Bronchus fibroblast of lung (primary cell): ENCODE results near the gene THAP7. TPM values are rescaled to one million over a fixed set of nuclear protein-coding genes. Genes with fewer than 3 reads are reported as not detected.

Source experiments
- total RNA-seq: library from RNA; depleted of rRNA; stranded (reverse); fragments of >200 nt; gene quantifications from 2 replicates; pipeline ENCODE4 v1.2.3, GENCODE V29; 2015

Gene THAP7
- 31.2 and 35.6 TPM in 2 replicates for total RNA-seq

GRCh38 chr22:21001601-21002325, at the start of gene THAP7:
Gene THAP7 (minus strand): TSS chr22:21002118. CDS start chr22:21001911, 207 bp downstream.

DNA sequence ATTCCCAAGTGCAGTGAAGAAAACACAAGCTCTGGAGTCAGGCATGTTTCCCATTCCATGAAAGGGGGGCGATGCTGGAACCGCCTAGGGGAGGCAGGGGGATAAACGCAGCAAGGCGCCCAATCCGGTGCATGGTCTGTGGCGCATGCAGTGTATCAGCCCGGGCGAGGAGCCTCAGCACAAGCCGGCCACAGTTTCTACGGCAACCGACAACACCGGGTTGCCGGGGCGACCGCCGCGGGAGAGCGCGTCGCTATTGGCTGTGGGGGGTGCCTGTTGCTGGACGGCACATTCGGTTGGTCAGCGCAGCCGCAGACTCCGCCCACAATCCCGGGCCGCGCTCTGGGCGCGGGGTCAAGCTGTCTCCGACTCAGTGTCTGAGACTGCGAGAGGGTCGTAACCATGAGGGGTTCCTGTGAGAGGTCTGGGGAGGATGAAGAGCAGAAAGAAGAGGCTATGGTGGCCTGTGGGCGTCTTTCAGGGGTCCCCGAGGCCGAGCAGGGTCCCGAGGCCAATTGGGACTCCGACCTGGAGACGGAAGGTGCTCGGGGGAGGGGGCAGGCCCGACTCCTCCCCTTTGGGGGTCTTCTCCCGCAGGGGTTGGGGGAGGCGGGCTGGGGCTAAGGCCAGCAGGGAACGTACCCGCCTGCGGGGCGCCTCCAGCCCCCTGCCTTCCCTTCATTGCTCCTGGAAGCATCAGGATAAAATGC, 43.8 kb upstream of the THAP7 start, which contains the start of gene LRRC74B:
Gene LRRC74B, plus strand, starts transcription at position 362 of the 710 bp plus-strand sequence. Its CDS starts 41 bp downstream, at position 403.

GRCh38 chr22:21032037-21032867, 30.3 kb upstream of the THAP7 start, which contains the start of gene SLC7A4:
Gene SLC7A4 (minus strand): TSS chr22:21032561. CDS start chr22:21031812, 749 bp downstream.

DNA sequence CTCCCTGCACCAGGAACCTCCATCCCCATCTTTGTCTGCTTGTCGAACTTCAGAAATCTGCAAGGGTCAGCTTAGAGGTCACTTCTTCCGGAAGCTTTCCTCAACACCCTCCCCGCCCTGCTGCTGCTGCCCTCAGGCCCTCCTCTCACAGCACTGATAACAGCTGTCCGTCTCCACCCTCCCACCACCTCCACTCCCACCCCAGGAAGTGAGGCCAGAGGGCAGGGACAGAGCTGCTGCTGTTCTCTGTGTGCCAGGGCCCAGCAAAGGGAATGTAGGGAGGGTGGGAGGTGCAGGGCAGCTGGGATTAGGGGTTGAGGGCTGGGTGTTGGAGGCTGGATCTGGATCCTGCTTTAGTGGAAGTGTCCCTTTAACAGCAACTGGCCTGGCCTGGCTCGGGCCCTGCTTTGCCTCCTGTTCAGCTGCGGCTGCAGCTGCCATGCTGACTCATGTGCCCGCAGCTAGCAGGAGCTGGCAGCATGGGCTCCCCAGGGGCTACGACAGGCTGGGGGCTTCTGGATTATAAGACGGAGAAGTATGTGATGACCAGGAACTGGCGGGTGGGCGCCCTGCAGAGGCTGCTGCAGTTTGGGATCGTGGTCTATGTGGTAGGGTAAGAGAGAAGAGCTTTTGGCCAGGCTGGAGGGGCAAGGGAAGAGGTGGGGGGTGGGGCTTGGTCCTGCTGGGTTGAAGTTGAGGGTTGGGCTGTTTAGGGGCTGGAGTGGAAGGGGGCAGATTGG, 13.0 kb upstream of the THAP7 start, which contains the start of gene P2RX6:
Gene P2RX6, plus strand, starts transcription at position 440 of the 740 bp plus-strand sequence. Its CDS starts 10 bp downstream, at position 450.

GRCh38 chr22:20981787-20982562, 19.9 kb downstream of the THAP7 start, which contains the start of gene LZTR1:
Gene LZTR1 (plus strand): TSS chr22:20982297. CDS start chr22:20982372, 75 bp downstream.

GRCh38 chr22:20966883-20967696, 34.8 kb downstream of the THAP7 start, which contains the start of gene AIFM3:
Gene AIFM3 (plus strand): TSS chr22:20967255. CDS start chr22:20967945, 690 bp downstream.

Other genes starting within 250 kb of the THAP7 start
- not detected in 2 replicates for gene SERPIND1, start 228.0 kb downstream of the THAP7 start, total RNA-seq
- gene PI4KA, start 143.3 kb downstream of the THAP7 start, total RNA-seq: 31.9 and 34.8 TPM in 2 replicates
- gene SNAP29, start 143.1 kb downstream of the THAP7 start, total RNA-seq: 12.9 and 14.5 TPM in 2 replicates
- 29.4 and 30.2 TPM in 2 replicates for gene CRKL, start 84.7 kb downstream of the THAP7 start, total RNA-seq
- gene AIFM3, start 34.9 kb downstream of the THAP7 start, total RNA-seq: 0.17 and 0.74 TPM in 2 replicates
- 33.7 and 34.8 TPM in 2 replicates for gene LZTR1, start 19.8 kb downstream of the THAP7 start, total RNA-seq
- 0.34 and 0.74 TPM in 2 replicates for gene P2RX6, start 13.0 kb upstream of the THAP7 start, total RNA-seq
- gene SLC7A4, start 30.4 kb upstream of the THAP7 start, total RNA-seq: 0.15 and 0.17 TPM in 2 replicates
- gene LRRC74B, start 43.8 kb upstream of the THAP7 start, total RNA-seq: not detected in 2 replicates